Osteoblast (primary cell): ENCODE measurements around the gene ADCY10. TPM values are rescaled to one million over a fixed set of nuclear protein-coding genes. Genes with fewer than 3 reads are reported as not detected.

Source experiments
- DNase-seq: peaks from one replicate; pipeline ENCODE4 v3.0.0; 2011; ENCODE audit warnings: low spot score, mixed read lengths; ENCODE audit not compliant: insufficient read length; ENCODE audit errors: missing footprints
- H2AFZ ChIP-seq: 2 replicates; pipeline ENCODE4 v1.6.0; 2011; ENCODE audit warnings: mild to moderate bottlenecking, low read length
- H3K27ac ChIP-seq: 2 replicates; pipeline ENCODE4 v1.5.1; 2011; ENCODE audit warnings: mild to moderate bottlenecking, low read depth, low read length, moderate library complexity
- H3K27me3 ChIP-seq: 2 replicates; pipeline ENCODE4 v1.6.0; 2012; ENCODE audit warnings: mild to moderate bottlenecking, control low read depth, inconsistent platforms, low read length, moderate library complexity; ENCODE audit not compliant: insufficient read depth
- H3K36me3 ChIP-seq: 2 replicates; pipeline ENCODE4 v1.5.1; 2011; ENCODE audit warnings: mild to moderate bottlenecking, low read length, control low read depth, moderate library complexity; ENCODE audit not compliant: insufficient read depth
- H3K4me1 ChIP-seq: 2 replicates; pipeline ENCODE4 v1.5.1; 2011; ENCODE audit warnings: mild to moderate bottlenecking, low read length, control low read depth, moderate library complexity; ENCODE audit not compliant: insufficient read depth
- H3K4me2 ChIP-seq: 2 replicates; pipeline ENCODE4 v1.6.0; 2011; ENCODE audit warnings: mild to moderate bottlenecking, low read length; ENCODE audit not compliant: insufficient read depth
- H3K4me3 ChIP-seq: fragments of 200-600 bp; sonication (generic); 3 replicates; pipeline ENCODE4 v1.5.1; 2012; ENCODE audit warnings: mild to moderate bottlenecking, low read length, inconsistent platforms; ENCODE audit not compliant: insufficient read depth
- H3K79me2 ChIP-seq: 2 replicates; pipeline ENCODE4 v1.6.0; 2012; ENCODE audit warnings: mild to moderate bottlenecking, low read length, control low read depth, inconsistent platforms; ENCODE audit not compliant: insufficient read depth
- H3K9me3 ChIP-seq: 2 replicates; pipeline ENCODE4 v1.5.1; 2011; ENCODE audit warnings: low read depth, low read length, control low read depth
- H4K20me1 ChIP-seq: 2 replicates; pipeline ENCODE4 v1.6.0; 2012; ENCODE audit warnings: mild to moderate bottlenecking, low read length, control low read depth; ENCODE audit not compliant: insufficient read depth
- CTCF ChIP-seq: IDR thresholded peaks from 2 replicates; pipeline ENCODE4 v1.5.1; 2011; ENCODE audit warnings: mild to moderate bottlenecking, low read depth, low read length, moderate library complexity; ENCODE audit errors: extremely low read depth
- total RNA-seq: library from RNA; depleted of rRNA; stranded (reverse); fragments of >200 nt; gene quantifications from 2 replicates; pipeline ENCODE4 v1.2.3, GENCODE V29; 2012

The ADCY10 gene
- total RNA-seq: 0.29 and 0.36 TPM in 2 replicates

GRCh38 chr1:167913895-167914496 lies at the start of gene ADCY10:
Gene ADCY10 (minus strand): TSS chr1:167914134. CDS start chr1:167905140, 8,994 bp downstream.
- TF ChIP-seq CTCF: no peak
- no peaks in the 10 kb centered on the region for H4K20me1 ChIP-seq
- peaks cover 1% of the 10 kb centered on the region for H3K9me3 ChIP-seq
- no peaks in the 10 kb centered on the region for H3K4me1 ChIP-seq
- no peak for DNase-seq
- H3K27me3 ChIP-seq: no peaks in the 10 kb centered on the region
- H3K36me3 ChIP-seq: peaks cover 17% of the 10 kb centered on the region
- H3K4me2 ChIP-seq: no peak within 1 kb of the TSS
- no peaks in the 10 kb centered on the region for H3K79me2 ChIP-seq
- H3K27ac ChIP-seq: no peak within 1 kb of the TSS
- no peak within 1 kb of the TSS for H2AFZ ChIP-seq
- H3K4me3 ChIP-seq: no peak within 1 kb of the TSS

- Histone ChIP-seq H3K4me1 (no peaks in the 10 kb centered on the region), H3K79me2 (peaks cover 76% of the 10 kb centered on the region), H3K27ac (no peak overlapping the region), H3K9me3 (no peaks in the 10 kb centered on the region), H3K36me3 (peaks cover 27% of the 10 kb centered on the region), H4K20me1 (peaks cover 5% of the 10 kb centered on the region), H3K27me3 (no peaks in the 10 kb centered on the region), H3K4me2 (no peak overlapping the region), H3K4me3 (no peak overlapping the region), H2AFZ (no peak overlapping the region)
- no peak for TF ChIP-seq CTCF
- DNase-seq: no peak
Observed at GRCh38 chr1:167957710-167958109, 43.8 kb upstream of the ADCY10 start.

- Histone ChIP-seq H3K79me2 (peaks cover 74% of the 10 kb centered on the region), H3K36me3 (peaks cover 34% of the 10 kb centered on the region), H4K20me1 (peaks cover 8% of the 10 kb centered on the region), H3K4me2 (no peak overlapping the region), H3K4me3 (no peak overlapping the region), H2AFZ (no peak overlapping the region), H3K4me1 (no peaks in the 10 kb centered on the region), H3K9me3 (no peaks in the 10 kb centered on the region), H3K27me3 (no peaks in the 10 kb centered on the region), H3K27ac (no peak overlapping the region)
- no peak for DNase-seq
- no peak for TF ChIP-seq CTCF
Observed at GRCh38 chr1:167955915-167956314, 42.0 kb upstream of the ADCY10 start.

GRCh38 chr1:167950569-167950968 lies 36.6 kb upstream of the ADCY10 start:
- Histone ChIP-seq H3K4me3 (no peak overlapping the region), H4K20me1 (peaks cover 45% of the 10 kb centered on the region), H3K79me2 (peaks cover 77% of the 10 kb centered on the region), H2AFZ (no peak overlapping the region), H3K4me2 (peak overlapping the region; percentile 12), H3K9me3 (no peaks in the 10 kb centered on the region), H3K27me3 (no peaks in the 10 kb centered on the region), H3K27ac (no peak overlapping the region), H3K4me1 (no peaks in the 10 kb centered on the region), H3K36me3 (peaks cover 32% of the 10 kb centered on the region)
- TF ChIP-seq CTCF: no peak
- DNase-seq: peak; percentile 46
